GOT3 (cell line): ENCODE results near the gene SNX9.
"Not testable (repeated sequence)": the region's sequence is repeated elsewhere in the genome, so short reads cannot be mapped to it uniquely, and the experiment has no call there.

Source experiments
- DNase-seq: peaks from one replicate; lab custom pipeline; 2025; ENCODE audit warnings: mixed read lengths; lab: John Stamatoyannopoulos, UW

Gene SNX9

GRCh38 chr6:157887892-157888291 is 64.8 kb downstream of the SNX9 start:
- DNase-seq = no peak

- DNase-seq = no peak
These were observed 68.7 kb downstream of the SNX9 start for GRCh38 chr6:157891544-157892362.

- DNase-seq = no peak
These were observed 69.4 kb downstream of the SNX9 start for GRCh38 chr6:157892363-157892877.

GRCh38 chr6:157893238-157893637 is 70.2 kb downstream of the SNX9 start:
- DNase-seq = no peak

GRCh38 chr6:157895585-157895984 is 72.5 kb downstream of the SNX9 start:
- DNase-seq = no peak

- no peak for DNase-seq
These were observed 73.9 kb downstream of the SNX9 start for GRCh38 chr6:157896932-157897331.

- no peak for DNase-seq
These were observed 75.1 kb downstream of the SNX9 start for GRCh38 chr6:157898169-157898568.

GRCh38 chr6:157898640-157899039 is 75.6 kb downstream of the SNX9 start:
- no peak for DNase-seq

GRCh38 chr6:157900262-157900661 is 77.2 kb downstream of the SNX9 start:
- DNase-seq = not testable (repeated sequence)

- DNase-seq = not testable (repeated sequence)
These were observed 77.7 kb downstream of the SNX9 start for GRCh38 chr6:157900751-157901150.

- DNase-seq = no peak
These were observed 82.0 kb downstream of the SNX9 start for GRCh38 chr6:157904999-157905398.

- DNase-seq = no peak
These were observed 82.7 kb downstream of the SNX9 start for GRCh38 chr6:157905590-157906342.

GRCh38 chr6:157906537-157907061 is 83.6 kb downstream of the SNX9 start:
- DNase-seq = no peak

- DNase-seq = no peak
These were observed 84.6 kb downstream of the SNX9 start for GRCh38 chr6:157907651-157908050.

GRCh38 chr6:157908369-157909281 is 85.6 kb downstream of the SNX9 start:
- DNase-seq = no peak

GRCh38 chr6:157909282-157909664 is 86.2 kb downstream of the SNX9 start:
- no peak for DNase-seq

- no peak for DNase-seq
These were observed 88.2 kb downstream of the SNX9 start for GRCh38 chr6:157911278-157911677.

- DNase-seq = no peak
These were observed 88.7 kb downstream of the SNX9 start for GRCh38 chr6:157911786-157912185.

- no peak for DNase-seq
These were observed 89.3 kb downstream of the SNX9 start for GRCh38 chr6:157912326-157912725.

GRCh38 chr6:157921685-157922367 is 98.8 kb downstream of the SNX9 start:
- no peak for DNase-seq

- no peak for DNase-seq
These were observed 102.7 kb downstream of the SNX9 start for GRCh38 chr6:157925771-157926170.
